ENCODE measurements around the gene TTC5. TPM values are rescaled to one million over a fixed set of nuclear protein-coding genes. Genes with fewer than 3 reads are reported as not detected.

TTC5 gene
- total RNA-seq, 1 experiment from 2014 or later, result 18.4 TPM

DNA sequence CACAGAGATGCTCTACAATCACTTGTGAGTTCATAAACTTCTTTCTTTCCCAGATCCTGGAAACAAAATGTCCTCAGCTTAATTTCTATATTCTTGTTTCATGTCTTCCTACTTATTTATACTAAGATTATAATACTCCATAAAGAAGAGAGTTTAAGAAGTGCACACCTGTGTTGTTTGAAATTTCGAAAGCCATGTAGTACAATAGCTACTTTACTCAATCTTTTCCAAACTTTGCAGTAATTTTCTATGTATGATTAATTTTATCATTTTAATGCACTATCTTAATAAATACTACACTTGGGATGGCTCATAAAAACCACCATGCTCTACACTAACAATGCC is 300 bp upstream of the TTC5 start:
- Mint-ChIP-seq H3K4me1 (ENCODE audit: insufficient read depth, unreplicated experiment) (peaks cover 16% of the 10 kb centered on the region), H3K9me3 (ENCODE audit: unreplicated experiment) (no peaks in the 10 kb centered on the region), H3K27me3 (ENCODE audit: insufficient read depth, unreplicated experiment) (no peaks in the 10 kb centered on the region), H3K36me3 (ENCODE audit: insufficient read depth, unreplicated experiment) (peaks cover 18% of the 10 kb centered on the region), H3K27ac (ENCODE audit: low read depth, unreplicated experiment) (peak overlapping the region; percentile 92), H3K4me3 (ENCODE audit: unreplicated experiment) (peak overlapping the region; percentile 98)
- no TSS peak for BruUV-seq (replicated peaks)
- ChIA-PET POLR2A (interaction anchor here (0.7 kb wide), 1 partner anchor 377 kb away, joined by 3 read pairs; no protein-coding TSS in a partner anchor), CTCF (interaction anchor here (0.6 to 3.7 kb wide), 12 partner anchors 13 to 1058 kb away, joined by 3 to 25 read pairs (median 4); partner anchors contain the start of gene TMEM253)
- intact Hi-C loops (cut with micrococcal nuclease), result no loop called here
- TF ChIP-seq CTCF (IDR thresholded peaks at IDR 0.05; ENCODE audit: unreplicated experiment), result no peak
- DNase-seq (ENCODE audit: unreplicated experiment), result no peak

DNA sequence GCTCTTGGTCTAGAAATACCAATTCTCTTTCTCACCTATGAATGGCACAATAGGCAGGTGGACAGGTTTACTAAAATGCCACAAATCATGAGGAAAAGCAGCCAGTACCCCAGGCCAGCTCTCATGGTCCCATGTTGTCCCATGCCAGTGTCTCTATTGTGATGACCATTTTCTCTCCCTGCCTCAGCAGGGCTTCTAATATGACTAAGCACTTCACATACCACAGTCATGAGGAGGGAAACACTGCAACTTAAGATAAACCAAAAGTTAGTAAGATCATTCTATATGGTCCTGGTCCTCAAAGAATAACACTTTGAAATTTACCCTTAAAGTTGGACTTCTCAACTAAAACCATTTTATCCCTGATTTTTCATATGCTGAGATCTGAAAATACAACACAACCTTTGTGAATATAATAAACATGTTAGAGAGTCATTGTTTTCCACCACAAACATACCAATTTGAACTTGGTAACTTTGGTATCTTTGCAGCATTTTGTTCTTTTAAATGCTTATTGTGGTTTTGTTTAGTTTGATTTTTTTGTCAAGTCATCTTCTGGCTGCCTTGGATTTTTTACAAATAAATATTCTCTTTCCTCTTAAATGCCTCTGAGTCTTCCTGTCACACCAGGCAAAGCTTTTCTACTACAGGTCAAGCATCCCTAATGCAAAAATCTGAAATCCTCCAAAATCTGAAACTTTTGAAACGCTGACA is 3.6 kb downstream of the TTC5 start:
- Mint-ChIP-seq H3K4me3 (ENCODE audit: unreplicated experiment) (no peak overlapping the region), H3K9me3 (ENCODE audit: unreplicated experiment) (no peaks in the 10 kb centered on the region), H3K27me3 (ENCODE audit: insufficient read depth, unreplicated experiment) (no peaks in the 10 kb centered on the region), H3K27ac (ENCODE audit: low read depth, unreplicated experiment) (no peak overlapping the region), H3K4me1 (ENCODE audit: insufficient read depth, unreplicated experiment) (peaks cover 16% of the 10 kb centered on the region), H3K36me3 (ENCODE audit: insufficient read depth, unreplicated experiment) (peaks cover 48% of the 10 kb centered on the region)
- intact Hi-C loops (cut with micrococcal nuclease), result no loop called here
- DNase-seq (ENCODE audit: unreplicated experiment), result no peak
- no peak for TF ChIP-seq CTCF (IDR thresholded peaks at IDR 0.05; ENCODE audit: unreplicated experiment)
- ChIA-PET POLR2A (interaction anchor here (0.5 kb wide), 1 partner anchor 10 kb away, joined by 3 read pairs; no protein-coding TSS in a partner anchor), CTCF (interaction anchor here (0.6 to 0.8 kb wide), 3 partner anchors 9 to 125 kb away, joined by 3 read pairs; no protein-coding TSS in a partner anchor)
- BruUV-seq (replicated peaks), result no TSS peak

DNA sequence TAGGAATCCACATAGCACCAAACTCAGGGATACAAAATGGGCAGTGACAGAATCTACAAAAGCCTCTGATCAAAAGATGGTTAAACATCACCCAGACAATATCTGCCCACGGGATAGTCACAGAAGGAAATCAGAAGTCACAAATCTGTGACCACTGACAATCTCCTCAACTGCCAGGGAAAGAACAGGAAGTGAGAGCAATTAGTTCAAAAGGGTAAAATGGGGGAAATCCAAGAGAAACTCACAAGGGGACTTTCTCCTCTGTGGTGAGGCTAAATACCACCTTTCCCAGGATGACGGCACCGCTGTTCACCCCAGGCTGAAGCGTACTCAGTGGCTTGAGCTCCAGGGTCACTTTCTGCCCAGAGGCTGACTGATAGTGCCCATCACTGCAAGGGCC is 10.7 kb downstream of the TTC5 start:
- DNase-seq (ENCODE audit: unreplicated experiment), result no peak

More for the DNA sequence above, 10.7 kb downstream of the TTC5 start:
- ChIA-PET POLR2A (interaction anchor here (0.5 kb wide), 1 partner anchor 1702 kb away, joined by 3 read pairs; no protein-coding TSS in a partner anchor), CTCF (no interaction called here)
- Mint-ChIP-seq H3K27me3 (ENCODE audit: insufficient read depth, unreplicated experiment) (no peaks in the 10 kb centered on the region), H3K4me3 (ENCODE audit: unreplicated experiment) (no peak overlapping the region), H3K9me3 (ENCODE audit: unreplicated experiment) (no peaks in the 10 kb centered on the region), H3K4me1 (ENCODE audit: insufficient read depth, unreplicated experiment) (no peaks in the 10 kb centered on the region), H3K27ac (ENCODE audit: low read depth, unreplicated experiment) (no peak overlapping the region), H3K36me3 (ENCODE audit: insufficient read depth, unreplicated experiment) (peaks cover 71% of the 10 kb centered on the region)
- BruUV-seq (replicated peaks), result no TSS peak
- TF ChIP-seq CTCF (IDR thresholded peaks at IDR 0.05; ENCODE audit: unreplicated experiment), result no peak
- intact Hi-C loops (cut with micrococcal nuclease), result no loop called here

All from MCF 10A (cell line).